Measurements from ENCODE around the gene EPS15. TPM values are rescaled to one million over a fixed set of nuclear protein-coding genes. Genes with fewer than 3 reads are reported as not detected.

Gene EPS15
- total and polyA plus RNA-seq, 9 of the 15 experiments (the other 6 are each of a cell fraction or from before 2014, with no cell fraction given) = 23.1 to 69.0 (median 41.7) TPM

GRCh38 chr1:51469518-51469917 is 49.5 kb downstream of the EPS15 start (continued):
- TF ChIP-seq REST (IDR thresholded peaks at IDR 0.05; ENCODE audit: borderline replicate concordance) = no peak
- no peak for TF ChIP-seq REST (CRISPR knock-in tag; IDR thresholded peaks at IDR 0.05; ENCODE audit: low read depth)
- no peak for TF ChIP-seq MYNN (IDR thresholded peaks at IDR 0.05)
- no peak for TF ChIP-seq MYNN (CRISPR knock-in tag; IDR thresholded peaks at IDR 0.05)
- no peak for TF ChIP-seq MYBL2 (IDR thresholded peaks at IDR 0.05; ENCODE audit: low read depth)
- TF ChIP-seq MYBL2 (CRISPR knock-in tag; IDR thresholded peaks at IDR 0.05; ENCODE audit: borderline replicate concordance) = no peak
- TF ChIP-seq ARID1B (IDR thresholded peaks at IDR 0.05) = peak; percentile 77
- no peak for TF ChIP-seq DIDO1 (tag; IDR thresholded peaks at IDR 0.05; ENCODE audit: low read depth)
- no peak for TF ChIP-seq ZNF609 (CRISPR knock-in tag; IDR thresholded peaks at IDR 0.05; ENCODE audit: borderline replicate concordance)
- 0 out of 2 replicates have a peak, but pooled peaks have one; percentile 40 for TF ChIP-seq BMI1 (IDR thresholded peaks at IDR 0.05; ENCODE audit: low read length)
- TF ChIP-seq POLR2A (conservative IDR thresholded peaks at IDR 0.05) = no peak
- TF ChIP-seq ZFPM2 (CRISPR knock-in tag; IDR thresholded peaks at IDR 0.05) = no peak
- TF ChIP-seq CEBPG (CRISPR knock-in tag; IDR thresholded peaks at IDR 0.05) = peak; percentile 42; the same call in 1 of the 2 replicates
- TF ChIP-seq CEBPG (tag; conservative IDR thresholded peaks at IDR 0.05 in 1 of 2, IDR thresholded peaks at IDR 0.05 in 1 of 2) = peak in 1 of 2 experiments; percentile 60; a peak in 3 of 4 replicates
- peak; percentile 66; the same call in 1 of the 2 replicates for TF ChIP-seq SMARCA4 (IDR thresholded peaks at IDR 0.05)
- no peak for TF ChIP-seq SRSF9 (IDR thresholded peaks at IDR 0.05; ENCODE audit: borderline replicate concordance, low read depth, low read length)
- no peak for TF ChIP-seq FOS (IDR thresholded peaks at IDR 0.05; ENCODE audit: extremely low read depth, insufficient read length)
- no peak for TF ChIP-seq HES1 (IDR thresholded peaks at IDR 0.05; ENCODE audit: low read depth)

Measured in K562 (cell line).